GM21360 (cell line): ENCODE measurements around the gene MLX.
A peak's percentile ranks its signal among the peaks of the same experiment; 100 is the strongest.
"Not testable (repeated sequence)": the region's sequence is repeated elsewhere in the genome, so short reads cannot be mapped to it uniquely, and the experiment has no call there.

ENCODE experiments used
- ATAC-seq: cut with Tn5 transposase; IDR thresholded peaks from one replicate; pipeline ENCODE4 v1.9.1; 2021; ENCODE audit warnings: mild to moderate bottlenecking, moderate library complexity; ENCODE audit not compliant: unreplicated experiment

MLX gene

DNA sequence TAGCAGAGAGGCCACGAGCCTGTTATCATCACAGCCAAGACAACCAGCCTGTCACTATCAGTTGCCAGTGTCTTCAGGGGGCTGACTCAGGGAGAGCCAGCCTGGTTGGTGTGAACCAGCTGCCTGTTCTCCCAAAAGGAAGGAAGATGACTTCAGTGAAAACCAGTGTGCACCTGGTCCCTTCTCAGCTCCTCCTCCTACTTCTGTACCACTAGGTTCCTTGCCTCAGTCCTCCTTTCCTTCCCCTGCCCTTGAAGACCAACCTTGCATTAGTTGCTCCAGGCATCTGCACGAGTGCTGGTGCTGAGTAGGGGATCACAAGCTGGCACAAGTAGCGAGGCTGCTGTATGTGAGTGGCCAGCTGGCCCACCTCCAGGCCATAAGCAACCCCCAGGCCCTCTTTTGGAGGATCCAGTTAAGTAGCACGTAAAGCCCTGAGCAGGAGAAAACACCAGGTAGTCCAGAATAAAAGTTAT, 51.1 kb downstream of the MLX start:
- no peak for ATAC-seq

DNA sequence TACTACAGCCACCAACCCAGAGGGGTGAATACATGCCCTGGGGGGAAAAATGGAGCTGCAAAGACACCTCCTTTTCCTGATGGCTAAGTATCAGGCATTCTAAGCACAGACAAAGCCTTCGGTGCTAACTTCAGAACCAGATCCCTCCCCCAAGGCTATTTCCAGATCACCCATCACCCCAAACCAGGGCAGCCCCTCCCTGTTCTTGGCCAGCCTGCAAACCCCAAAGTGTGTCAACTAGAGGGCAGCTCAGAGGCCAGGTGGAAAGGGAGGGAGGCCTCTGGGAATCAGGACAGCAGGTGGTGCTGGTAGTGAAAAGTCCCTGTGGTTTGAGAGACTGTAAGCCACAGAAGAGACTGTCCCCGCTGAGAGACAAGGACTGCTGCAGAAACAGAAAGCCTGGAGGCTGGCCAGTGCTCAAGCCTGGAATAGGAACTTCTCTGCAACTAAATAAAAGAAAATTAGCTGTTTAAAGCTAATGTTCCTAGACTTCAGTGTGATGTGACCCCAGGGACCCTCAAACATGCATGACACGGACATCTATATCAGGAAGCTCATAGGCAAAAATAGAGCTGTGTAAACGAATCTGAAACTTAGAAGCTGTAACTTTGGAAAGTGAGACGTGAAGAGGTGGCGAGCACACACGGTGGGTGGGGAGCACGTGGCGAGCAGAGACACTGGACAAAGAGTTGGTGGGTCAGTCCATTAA, 51.7 kb downstream of the MLX start:
- peak; percentile 58 for ATAC-seq

DNA sequence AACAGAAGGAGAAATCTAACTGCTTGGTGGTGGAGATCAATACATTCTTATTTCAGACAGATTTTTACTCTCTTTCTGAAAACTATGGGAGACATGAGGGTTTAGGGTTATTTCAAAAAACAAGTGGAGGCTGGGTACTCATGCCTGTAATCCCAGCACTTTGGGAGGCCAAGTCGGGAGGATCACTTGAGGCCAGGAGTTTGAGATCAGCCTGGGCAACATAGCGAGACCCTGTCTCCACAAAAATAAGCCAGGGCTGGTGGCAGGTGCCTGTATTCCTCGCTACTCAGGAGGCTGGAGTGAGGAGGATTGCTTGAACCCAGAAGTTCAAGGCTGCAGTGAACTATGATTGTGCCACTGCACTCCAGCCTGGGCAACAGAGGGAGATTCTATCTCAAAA, 55.1 kb downstream of the MLX start:
- not testable (repeated sequence) for ATAC-seq
